Measurements from ENCODE around the gene CDH8.

Gene CDH8

GRCh38 chr16:61945511-61945910, 90.7 kb downstream of the CDH8 start:
- no peak overlapping the region for H3K4me3 ChIP-seq (replicated peaks; ENCODE audit: low read depth, low read length)
- no peak for DNase-seq (ENCODE audit: low read depth)

DNA sequence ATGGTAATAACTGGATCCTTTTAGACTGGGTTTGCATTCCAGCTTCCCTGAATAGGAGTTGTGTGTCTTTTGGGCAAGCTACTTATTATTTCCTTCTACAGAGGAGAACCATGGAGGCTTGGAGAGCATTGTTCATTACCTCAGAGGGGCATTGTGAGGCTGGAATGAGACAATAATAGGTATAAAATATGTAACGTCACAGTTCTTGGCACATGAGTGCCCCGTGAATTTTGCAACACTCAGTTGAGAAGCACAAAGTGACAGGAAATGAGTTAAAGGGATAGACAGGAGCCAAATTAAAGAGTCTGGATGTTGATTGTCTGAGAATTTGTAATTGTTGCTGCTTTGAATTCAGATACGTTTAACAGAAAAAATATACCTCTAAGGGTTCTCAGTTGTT, 92.2 kb downstream of the CDH8 start:
- no peak overlapping the region for H3K4me3 ChIP-seq (replicated peaks; ENCODE audit: low read depth, low read length)
- TF ChIP-seq CTCF (IDR thresholded peaks at IDR 0.05; ENCODE audit: low read length, missing control alignments), result no peak
- DNase-seq (ENCODE audit: low read depth), result no peak

More at GRCh38 chr16:61945511-61945910, 90.7 kb downstream of the CDH8 start:
- no peak for TF ChIP-seq CTCF (IDR thresholded peaks at IDR 0.05; ENCODE audit: low read length, missing control alignments)

DNA sequence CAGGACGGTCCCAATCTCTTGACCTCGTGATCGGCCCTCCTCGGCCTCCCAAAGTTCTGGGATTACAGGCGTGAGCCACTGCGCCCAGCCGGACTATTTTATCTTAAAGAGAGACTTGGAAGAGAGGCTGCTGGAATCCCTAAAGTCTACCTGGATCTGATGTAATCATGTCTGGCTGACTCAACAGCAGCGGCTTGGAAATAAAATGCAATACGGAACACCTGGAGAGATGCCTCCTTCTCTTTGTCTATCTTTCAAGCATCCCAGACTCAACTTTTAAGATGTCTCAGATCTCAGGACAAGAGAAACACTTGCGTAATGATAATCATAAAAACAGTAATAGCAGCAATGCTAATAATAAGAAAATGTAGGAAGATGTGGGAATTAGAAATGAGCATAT, 95.6 kb downstream of the CDH8 start:
- H3K4me3 ChIP-seq (replicated peaks; ENCODE audit: low read depth, low read length), result no peak overlapping the region
- no peak for TF ChIP-seq CTCF (IDR thresholded peaks at IDR 0.05; ENCODE audit: low read length, missing control alignments)
- no peak for DNase-seq (ENCODE audit: low read depth)

- H3K4me3 ChIP-seq (replicated peaks; ENCODE audit: low read depth, low read length), result no peak overlapping the region
- TF ChIP-seq CTCF (IDR thresholded peaks at IDR 0.05; ENCODE audit: low read length, missing control alignments), result no peak
- no peak for DNase-seq (ENCODE audit: low read depth)
Measured at GRCh38 chr16:61937646-61938045, 98.6 kb downstream of the CDH8 start.

- no peak overlapping the region for H3K4me3 ChIP-seq (replicated peaks; ENCODE audit: low read depth, low read length)
- no peak for TF ChIP-seq CTCF (IDR thresholded peaks at IDR 0.05; ENCODE audit: low read length, missing control alignments)
- DNase-seq (ENCODE audit: low read depth), result no peak
Measured at GRCh38 chr16:61936522-61936921, 99.7 kb downstream of the CDH8 start.

DNA sequence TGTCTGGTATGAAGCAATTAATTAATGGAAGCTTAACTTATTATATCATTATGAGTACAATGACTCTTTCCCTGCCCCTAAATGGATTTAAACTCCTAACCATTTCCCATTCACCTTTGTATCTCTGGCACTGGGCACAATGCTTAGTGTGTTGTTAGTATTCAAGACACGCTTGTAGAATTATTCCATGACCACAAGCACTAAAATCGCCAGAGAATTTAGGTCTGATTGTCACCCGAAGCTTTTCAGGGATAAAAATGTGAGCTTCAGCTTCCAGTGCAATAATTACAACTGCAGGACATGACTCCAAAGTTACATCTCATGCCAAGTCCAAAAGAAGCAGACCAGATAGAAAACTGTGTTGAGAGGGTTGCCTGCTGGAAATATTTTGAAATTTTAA, 101.6 kb downstream of the CDH8 start:
- no peak for TF ChIP-seq CTCF (IDR thresholded peaks at IDR 0.05; ENCODE audit: low read length, missing control alignments)
- no peak for DNase-seq (ENCODE audit: low read depth)
- H3K4me3 ChIP-seq (replicated peaks; ENCODE audit: low read depth, low read length), result no peak overlapping the region

- DNase-seq (ENCODE audit: low read depth), result no peak
- no peak overlapping the region for H3K4me3 ChIP-seq (replicated peaks; ENCODE audit: low read depth, low read length)
- TF ChIP-seq CTCF (IDR thresholded peaks at IDR 0.05; ENCODE audit: low read length, missing control alignments), result no peak
Measured at GRCh38 chr16:61929776-61930175, 106.5 kb downstream of the CDH8 start.

Measured in fibroblast of pulmonary artery (primary cell).